Glutamatergic neuron (in vitro differentiated cells): ENCODE results near the gene ATP2B2. TPM values are rescaled to one million over a fixed set of nuclear protein-coding genes. Genes with fewer than 3 reads are reported as not detected.

Experiments
- DNase-seq: peaks from one replicate; pipeline ENCODE4 v3.0.0; 2022
- H3K27ac Mint-ChIP-seq: one replicate; pipeline ENCODE4 v1.8.0; 2020; ENCODE audit warnings: mild to moderate bottlenecking, mixed read lengths, inconsistent platforms; ENCODE audit not compliant: unreplicated experiment
- H3K27me3 Mint-ChIP-seq: one replicate; pipeline ENCODE4 v1.8.0; 2020; ENCODE audit warnings: mild to moderate bottlenecking, moderate library complexity, mixed read lengths, inconsistent platforms; ENCODE audit not compliant: unreplicated experiment
- H3K36me3 Mint-ChIP-seq: one replicate; pipeline ENCODE4 v1.8.0; 2020; ENCODE audit warnings: mild to moderate bottlenecking, mixed read lengths, inconsistent platforms; ENCODE audit not compliant: unreplicated experiment
- H3K4me1 Mint-ChIP-seq: one replicate; pipeline ENCODE4 v1.8.0; 2020; ENCODE audit warnings: mild to moderate bottlenecking, low read depth, mixed read lengths, inconsistent platforms; ENCODE audit not compliant: unreplicated experiment
- H3K4me3 Mint-ChIP-seq: one replicate; pipeline ENCODE4 v1.8.0; 2020; ENCODE audit warnings: mild to moderate bottlenecking, mixed read lengths, inconsistent platforms; ENCODE audit not compliant: unreplicated experiment
- H3K9me3 Mint-ChIP-seq: one replicate; pipeline ENCODE4 v1.8.0; 2020; ENCODE audit warnings: mild to moderate bottlenecking, moderate library complexity, mixed read lengths, inconsistent platforms; ENCODE audit not compliant: unreplicated experiment
- total RNA-seq: library from RNA; stranded (reverse); fragmentation: NEBNext Ultra II Directional; extraction: Animal tissue kit (Norgen Biotek cat#: 25700); gene quantifications from one replicate; pipeline ENCODE4 v1.2.1, GENCODE V29; 2021; ENCODE audit not compliant: unreplicated experiment
- TF ChIP-seq, protein P1 (sequence below): fragments of 200-600 bp; sonication (generic); IDR thresholded peaks from one replicate; pipeline ENCODE4 v1.5.0; 2021; ENCODE audit not compliant: partially characterized antibody, unreplicated experiment

ATP2B2 gene
- total RNA-seq, 1 donor from 2014 or later: 31.2 TPM

DNA sequence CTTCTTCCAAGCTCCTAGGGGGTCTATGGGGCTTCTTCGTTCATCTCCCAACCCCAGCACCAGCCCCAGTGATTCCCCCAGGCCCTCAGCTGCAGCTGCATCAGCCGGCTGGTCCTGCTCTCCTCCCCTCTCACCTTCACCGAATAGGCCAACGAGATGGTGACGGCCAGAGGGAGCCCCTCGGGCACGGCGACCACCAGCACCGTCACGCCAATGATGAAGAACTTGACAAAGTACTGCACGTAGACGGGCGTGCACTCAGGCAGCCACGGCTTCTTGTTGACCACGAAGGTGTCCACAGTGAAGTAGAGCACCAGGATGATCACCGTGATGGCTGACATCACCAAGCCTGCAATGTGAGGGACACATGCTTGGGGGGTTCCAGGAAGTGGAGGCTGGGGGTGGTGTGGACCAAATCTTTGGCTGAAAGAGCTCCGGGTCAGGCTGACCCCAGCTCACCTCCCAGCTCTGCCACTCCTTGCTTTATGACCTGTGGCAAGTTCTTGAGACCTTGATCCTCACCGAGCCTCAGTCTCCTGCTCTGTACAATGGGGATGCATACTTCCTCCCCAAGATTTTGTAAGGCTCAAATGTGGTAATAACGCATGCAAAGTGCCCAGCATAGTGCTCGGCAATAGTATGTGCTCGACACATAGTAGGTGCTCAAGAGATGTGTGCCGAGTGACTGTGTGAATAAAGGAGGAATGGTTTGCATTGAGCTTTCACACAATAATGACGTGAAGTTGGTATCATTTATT lies 129.9 kb downstream of the ATP2B2 start:
- Mint-ChIP-seq H3K9me3 (peaks cover 4% of the 10 kb centered on the region), H3K36me3 (peaks cover 6% of the 10 kb centered on the region), H3K27me3 (peaks cover 2% of the 10 kb centered on the region), H3K4me3 (no peak overlapping the region), H3K27ac (no peak overlapping the region), H3K4me1 (peaks cover 9% of the 10 kb centered on the region)
- no peak for DNase-seq
- TF ChIP-seq, protein P1, sequence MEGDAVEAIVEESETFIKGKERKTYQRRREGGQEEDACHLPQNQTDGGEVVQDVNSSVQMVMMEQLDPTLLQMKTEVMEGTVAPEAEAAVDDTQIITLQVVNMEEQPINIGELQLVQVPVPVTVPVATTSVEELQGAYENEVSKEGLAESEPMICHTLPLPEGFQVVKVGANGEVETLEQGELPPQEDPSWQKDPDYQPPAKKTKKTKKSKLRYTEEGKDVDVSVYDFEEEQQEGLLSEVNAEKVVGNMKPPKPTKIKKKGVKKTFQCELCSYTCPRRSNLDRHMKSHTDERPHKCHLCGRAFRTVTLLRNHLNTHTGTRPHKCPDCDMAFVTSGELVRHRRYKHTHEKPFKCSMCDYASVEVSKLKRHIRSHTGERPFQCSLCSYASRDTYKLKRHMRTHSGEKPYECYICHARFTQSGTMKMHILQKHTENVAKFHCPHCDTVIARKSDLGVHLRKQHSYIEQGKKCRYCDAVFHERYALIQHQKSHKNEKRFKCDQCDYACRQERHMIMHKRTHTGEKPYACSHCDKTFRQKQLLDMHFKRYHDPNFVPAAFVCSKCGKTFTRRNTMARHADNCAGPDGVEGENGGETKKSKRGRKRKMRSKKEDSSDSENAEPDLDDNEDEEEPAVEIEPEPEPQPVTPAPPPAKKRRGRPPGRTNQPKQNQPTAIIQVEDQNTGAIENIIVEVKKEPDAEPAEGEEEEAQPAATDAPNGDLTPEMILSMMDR: no peak

GRCh38 chr3:10374311-10374710 lies 131.1 kb downstream of the ATP2B2 start:
- Mint-ChIP-seq H3K27me3 (peaks cover 2% of the 10 kb centered on the region), H3K9me3 (peaks cover 2% of the 10 kb centered on the region), H3K36me3 (peaks cover 9% of the 10 kb centered on the region), H3K4me3 (no peak overlapping the region), H3K27ac (no peak overlapping the region), H3K4me1 (peaks cover 11% of the 10 kb centered on the region)
- TF ChIP-seq, protein P1: no peak
- no peak for DNase-seq

GRCh38 chr3:10373686-10374261 lies 131.6 kb downstream of the ATP2B2 start:
- Mint-ChIP-seq H3K27me3 (peaks cover 2% of the 10 kb centered on the region), H3K27ac (no peak overlapping the region), H3K4me1 (peaks cover 8% of the 10 kb centered on the region), H3K9me3 (peaks cover 2% of the 10 kb centered on the region), H3K4me3 (no peak overlapping the region), H3K36me3 (peaks cover 9% of the 10 kb centered on the region)
- DNase-seq: no peak
- TF ChIP-seq, protein P1: no peak

- no peak overlapping the region for H3K27ac Mint-ChIP-seq
- peaks cover 9% of the 10 kb centered on the region for H3K36me3 Mint-ChIP-seq
- TF ChIP-seq, protein P1: no peak
- H3K9me3 Mint-ChIP-seq: peaks cover 4% of the 10 kb centered on the region
- peaks cover 8% of the 10 kb centered on the region for H3K4me1 Mint-ChIP-seq
- DNase-seq: no peak
- H3K4me3 Mint-ChIP-seq: no peak overlapping the region
- peaks cover 5% of the 10 kb centered on the region for H3K27me3 Mint-ChIP-seq
These were observed 133.6 kb downstream of the ATP2B2 start for GRCh38 chr3:10371789-10372188.

DNA sequence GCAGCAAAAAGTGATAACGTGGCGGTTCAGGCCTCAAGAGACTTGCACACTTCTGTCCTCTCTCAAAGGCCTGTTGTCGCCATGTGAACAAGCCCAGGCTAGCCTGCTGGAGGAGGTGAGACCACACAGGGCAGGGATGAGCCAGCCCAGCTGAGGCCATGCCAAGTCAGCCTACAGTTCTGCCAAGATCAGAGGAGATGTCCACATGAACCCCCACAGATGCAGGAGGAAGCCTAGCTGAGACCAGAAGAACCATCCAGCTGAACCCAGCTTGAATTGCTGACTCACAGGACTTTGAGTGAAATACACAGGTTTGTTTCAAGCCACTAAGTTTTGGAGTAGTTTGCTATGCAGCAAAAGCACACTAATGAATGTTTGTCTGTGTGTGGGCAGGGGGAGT lies 134.2 kb downstream of the ATP2B2 start:
- H3K27ac Mint-ChIP-seq: no peak overlapping the region

More for the DNA sequence above, 134.2 kb downstream of the ATP2B2 start:
- peaks cover 13% of the 10 kb centered on the region for H3K4me1 Mint-ChIP-seq
- H3K4me3 Mint-ChIP-seq: no peak overlapping the region
- peaks cover 5% of the 10 kb centered on the region for H3K27me3 Mint-ChIP-seq
- no peak for DNase-seq
- TF ChIP-seq, protein P1: no peak
- peaks cover 9% of the 10 kb centered on the region for H3K36me3 Mint-ChIP-seq
- H3K9me3 Mint-ChIP-seq: peaks cover 4% of the 10 kb centered on the region
